HepG2 (cell line): ENCODE data around the gene CEP68. TPM values are rescaled to one million over a fixed set of nuclear protein-coding genes. Genes with fewer than 3 reads are reported as not detected.

ENCODE experiments used
- AHDC1 ChIP-seq: sonication (generic); formaldehyde crosslinking; IDR thresholded peaks from 2 replicates; pipeline ENCODE4 v1.5.1; 2020; ENCODE audit warnings: mild to moderate bottlenecking, missing genetic modification reagents, borderline replicate concordance
- CREB1 ChIP-seq, 2 experiments: fragments of 450-650 bp in 1 of 2; IDR thresholded peaks; 2 replicates each; pipeline ENCODE4 v1.6.1; 2016 to 2017; ENCODE audit warnings: control low read depth in 1 of 2, mild to moderate bottlenecking in 1 of 2, missing compliant biosample characterization in 1 of 2, missing genetic modification characterization in 1 of 2
- FOXO1 ChIP-seq: sonication (generic); formaldehyde crosslinking; IDR thresholded peaks from 2 replicates; pipeline ENCODE4 v1.4.0; 2020; ENCODE audit warnings: missing genetic modification reagents
- NFIC ChIP-seq: IDR thresholded peaks from 2 replicates; pipeline ENCODE4 v1.6.1; 2012; ENCODE audit warnings: mild to moderate bottlenecking, low read length, inconsistent platforms
- SMARCC2 ChIP-seq: fragments of 450-650 bp; IDR thresholded peaks from 2 replicates; pipeline ENCODE4 v1.6.1; 2017; ENCODE audit warnings: antibody characterized with exemption, mild to moderate bottlenecking
- STAG1 ChIP-seq: sonication (generic); formaldehyde crosslinking; IDR thresholded peaks from 2 replicates; pipeline ENCODE4 v1.4.0; 2020; ENCODE audit warnings: missing genetic modification reagents
- YEATS4 ChIP-seq: sonication (generic); formaldehyde crosslinking; IDR thresholded peaks from 2 replicates; pipeline ENCODE4 v1.4.0; 2020; ENCODE audit warnings: missing genetic modification reagents, borderline replicate concordance
- ZNF329 ChIP-seq: sonication (generic); formaldehyde crosslinking; IDR thresholded peaks from 2 replicates; pipeline ENCODE4 v1.9.0; 2021; ENCODE audit warnings: low read depth, mild to moderate bottlenecking, missing genetic modification reagents
- ZNF589 ChIP-seq: sonication (generic); formaldehyde crosslinking; conservative IDR thresholded peaks from 2 replicates; pipeline ENCODE4 v1.8.0; 2022; ENCODE audit warnings: mild to moderate bottlenecking, moderate library complexity, missing genetic modification reagents
- ZNF773 ChIP-seq: sonication (generic); formaldehyde crosslinking; IDR thresholded peaks from 2 replicates; pipeline ENCODE4 v1.4.0; 2020; ENCODE audit warnings: missing genetic modification reagents, borderline replicate concordance
- polyA plus RNA-seq, 8 experiments: library from polyadenylated mRNA; depleted of rRNA in 3 of 8; stranded (reverse) in 7 of 8; unstranded in 1 of 8; fragments of >200 nt; fragmentation: Illumina TruSeq in 4 of 8; extraction: Trizol in 4 of 8; gene quantifications; 2 replicates each; pipeline versions ENCODE4 v1.2.1 to v1.2.3, GENCODE V29; 2011 to 2016; ENCODE audit warnings: low read depth in 4 of 8, missing spikeins in 1 of 8, mixed read lengths in 1 of 8; ENCODE audit not compliant: insufficient read depth in 1 of 8
- total RNA-seq, 5 experiments: library from RNA; depleted of rRNA; stranded (reverse); fragments of >200 nt; fragmentation: Illumina TruSeq; extraction: Trizol; gene quantifications; 2 replicates each; pipeline ENCODE4 v1.2.3, GENCODE V29; 2016; ENCODE audit warnings: low read depth in 1 of 5
- TF ChIP-seq, protein P1 (sequence below): sonication (generic); formaldehyde crosslinking; IDR thresholded peaks from 2 replicates; pipeline ENCODE4 v1.4.0; 2020; ENCODE audit warnings: missing genetic modification reagents
- TF ChIP-seq, protein P2 (sequence below): sonication (generic); formaldehyde crosslinking; IDR thresholded peaks from 2 replicates; pipeline ENCODE4 v1.5.0; 2020; ENCODE audit warnings: missing genetic modification reagents
- TF ChIP-seq, protein P3 (sequence below): sonication (generic); formaldehyde crosslinking; IDR thresholded peaks from 2 replicates; pipeline ENCODE4 v1.4.0; 2020; ENCODE audit warnings: mild to moderate bottlenecking, missing genetic modification reagents, borderline replicate concordance

The CEP68 gene
- total and polyA plus RNA-seq, 2 of the 13 experiments (the other 11 are each of a cell fraction or from before 2014, with no cell fraction given), result 5.7 to 9.3 TPM

- no peak for TF ChIP-seq AHDC1 (CRISPR knock-in tag)
- no peak for TF ChIP-seq STAG1 (CRISPR knock-in tag)
- peak; percentile 73 for TF ChIP-seq CREB1 (IDR thresholded peaks at IDR 0.05)
- TF ChIP-seq CREB1 (CRISPR knock-in tag; IDR thresholded peaks at IDR 0.05), result no peak
- TF ChIP-seq ZNF329 (CRISPR knock-in tag), result peak; percentile 52
- no peak for TF ChIP-seq SMARCC2
- peak; percentile 94 for TF ChIP-seq YEATS4 (CRISPR knock-in tag)
- TF ChIP-seq, protein P1, sequence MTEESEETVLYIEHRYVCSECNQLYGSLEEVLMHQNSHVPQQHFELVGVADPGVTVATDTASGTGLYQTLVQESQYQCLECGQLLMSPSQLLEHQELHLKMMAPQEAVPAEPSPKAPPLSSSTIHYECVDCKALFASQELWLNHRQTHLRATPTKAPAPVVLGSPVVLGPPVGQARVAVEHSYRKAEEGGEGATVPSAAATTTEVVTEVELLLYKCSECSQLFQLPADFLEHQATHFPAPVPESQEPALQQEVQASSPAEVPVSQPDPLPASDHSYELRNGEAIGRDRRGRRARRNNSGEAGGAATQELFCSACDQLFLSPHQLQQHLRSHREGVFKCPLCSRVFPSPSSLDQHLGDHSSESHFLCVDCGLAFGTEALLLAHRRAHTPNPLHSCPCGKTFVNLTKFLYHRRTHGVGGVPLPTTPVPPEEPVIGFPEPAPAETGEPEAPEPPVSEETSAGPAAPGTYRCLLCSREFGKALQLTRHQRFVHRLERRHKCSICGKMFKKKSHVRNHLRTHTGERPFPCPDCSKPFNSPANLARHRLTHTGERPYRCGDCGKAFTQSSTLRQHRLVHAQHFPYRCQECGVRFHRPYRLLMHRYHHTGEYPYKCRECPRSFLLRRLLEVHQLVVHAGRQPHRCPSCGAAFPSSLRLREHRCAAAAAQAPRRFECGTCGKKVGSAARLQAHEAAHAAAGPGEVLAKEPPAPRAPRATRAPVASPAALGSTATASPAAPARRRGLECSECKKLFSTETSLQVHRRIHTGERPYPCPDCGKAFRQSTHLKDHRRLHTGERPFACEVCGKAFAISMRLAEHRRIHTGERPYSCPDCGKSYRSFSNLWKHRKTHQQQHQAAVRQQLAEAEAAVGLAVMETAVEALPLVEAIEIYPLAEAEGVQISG (CRISPR knock-in tag), result peak; percentile 84
- TF ChIP-seq, protein P2, sequence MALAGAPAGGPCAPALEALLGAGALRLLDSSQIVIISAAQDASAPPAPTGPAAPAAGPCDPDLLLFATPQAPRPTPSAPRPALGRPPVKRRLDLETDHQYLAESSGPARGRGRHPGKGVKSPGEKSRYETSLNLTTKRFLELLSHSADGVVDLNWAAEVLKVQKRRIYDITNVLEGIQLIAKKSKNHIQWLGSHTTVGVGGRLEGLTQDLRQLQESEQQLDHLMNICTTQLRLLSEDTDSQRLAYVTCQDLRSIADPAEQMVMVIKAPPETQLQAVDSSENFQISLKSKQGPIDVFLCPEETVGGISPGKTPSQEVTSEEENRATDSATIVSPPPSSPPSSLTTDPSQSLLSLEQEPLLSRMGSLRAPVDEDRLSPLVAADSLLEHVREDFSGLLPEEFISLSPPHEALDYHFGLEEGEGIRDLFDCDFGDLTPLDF, result no peak; the same call in 1 of the 2 replicates
- TF ChIP-seq, protein P3, sequence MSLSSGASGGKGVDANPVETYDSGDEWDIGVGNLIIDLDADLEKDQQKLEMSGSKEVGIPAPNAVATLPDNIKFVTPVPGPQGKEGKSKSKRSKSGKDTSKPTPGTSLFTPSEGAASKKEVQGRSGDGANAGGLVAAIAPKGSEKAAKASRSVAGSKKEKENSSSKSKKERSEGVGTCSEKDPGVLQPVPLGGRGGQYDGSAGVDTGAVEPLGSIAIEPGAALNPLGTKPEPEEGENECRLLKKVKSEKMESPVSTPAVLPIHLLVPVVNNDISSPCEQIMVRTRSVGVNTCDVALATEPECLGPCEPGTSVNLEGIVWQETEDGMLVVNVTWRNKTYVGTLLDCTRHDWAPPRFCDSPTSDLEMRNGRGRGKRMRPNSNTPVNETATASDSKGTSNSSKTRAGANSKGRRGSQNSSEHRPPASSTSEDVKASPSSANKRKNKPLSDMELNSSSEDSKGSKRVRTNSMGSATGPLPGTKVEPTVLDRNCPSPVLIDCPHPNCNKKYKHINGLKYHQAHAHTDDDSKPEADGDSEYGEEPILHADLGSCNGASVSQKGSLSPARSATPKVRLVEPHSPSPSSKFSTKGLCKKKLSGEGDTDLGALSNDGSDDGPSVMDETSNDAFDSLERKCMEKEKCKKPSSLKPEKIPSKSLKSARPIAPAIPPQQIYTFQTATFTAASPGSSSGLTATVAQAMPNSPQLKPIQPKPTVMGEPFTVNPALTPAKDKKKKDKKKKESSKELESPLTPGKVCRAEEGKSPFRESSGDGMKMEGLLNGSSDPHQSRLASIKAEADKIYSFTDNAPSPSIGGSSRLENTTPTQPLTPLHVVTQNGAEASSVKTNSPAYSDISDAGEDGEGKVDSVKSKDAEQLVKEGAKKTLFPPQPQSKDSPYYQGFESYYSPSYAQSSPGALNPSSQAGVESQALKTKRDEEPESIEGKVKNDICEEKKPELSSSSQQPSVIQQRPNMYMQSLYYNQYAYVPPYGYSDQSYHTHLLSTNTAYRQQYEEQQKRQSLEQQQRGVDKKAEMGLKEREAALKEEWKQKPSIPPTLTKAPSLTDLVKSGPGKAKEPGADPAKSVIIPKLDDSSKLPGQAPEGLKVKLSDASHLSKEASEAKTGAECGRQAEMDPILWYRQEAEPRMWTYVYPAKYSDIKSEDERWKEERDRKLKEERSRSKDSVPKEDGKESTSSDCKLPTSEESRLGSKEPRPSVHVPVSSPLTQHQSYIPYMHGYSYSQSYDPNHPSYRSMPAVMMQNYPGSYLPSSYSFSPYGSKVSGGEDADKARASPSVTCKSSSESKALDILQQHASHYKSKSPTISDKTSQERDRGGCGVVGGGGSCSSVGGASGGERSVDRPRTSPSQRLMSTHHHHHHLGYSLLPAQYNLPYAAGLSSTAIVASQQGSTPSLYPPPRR (CRISPR knock-in tag), result no peak
- TF ChIP-seq ZNF589 (CRISPR knock-in tag), result peak; percentile 70; the same call in 1 of the 2 replicates
- TF ChIP-seq NFIC, result no peak
- peak; percentile 56 for TF ChIP-seq ZNF773 (CRISPR knock-in tag)
- TF ChIP-seq FOXO1 (CRISPR knock-in tag), result peak; percentile 5
Observed at GRCh38 chr2:65056215-65057053, at the start of gene CEP68 (continued).
